Cardiac fibroblast (primary cell): Measurements from ENCODE around the gene NAT8.
"Not testable (repeated sequence)": the region's sequence is repeated elsewhere in the genome, so short reads cannot be mapped to it uniquely, and the experiment has no call there.

Experiments
- DNase-seq, 2 donors: peaks; one replicate each; pipeline versions ENCODE4 v3.0.0 to v3.0.0-alpha.2; 2010; ENCODE audit warnings: low read depth in 2 of 2
- H3K4me3 ChIP-seq, 2 donors: replicated peaks in 1 of 2; 1 replicate in 1 of 2; 2 replicates in 1 of 2; pipeline ENCODE4 v1.5.1; 2011; ENCODE audit warnings: low read depth in 2 of 2, low read length in 2 of 2, mild to moderate bottlenecking in 2 of 2, moderate library complexity in 1 of 2
- CTCF ChIP-seq: IDR thresholded peaks from one replicate; pipeline ENCODE4 v1.5.1; 2011; ENCODE audit warnings: low read depth, mild to moderate bottlenecking, low read length, inconsistent platforms

The NAT8 gene

GRCh38 chr2:73642338-73643018 is at the start of gene NAT8:
NAT8 (minus strand) TSS chr2:73642422; CDS start chr2:73641628, 794 bp downstream.
- H3K4me3 ChIP-seq, result no peak within 1 kb of the TSS
- DNase-seq, result no peak
- TF ChIP-seq CTCF, result no peak

- TF ChIP-seq CTCF, result peak; percentile 57
- DNase-seq, result peak; percentile 45 to 48
- H3K4me3 ChIP-seq, result not testable (repeated sequence)
These were observed 48.3 kb upstream of the NAT8 start for GRCh38 chr2:73690372-73691088.

DNA sequence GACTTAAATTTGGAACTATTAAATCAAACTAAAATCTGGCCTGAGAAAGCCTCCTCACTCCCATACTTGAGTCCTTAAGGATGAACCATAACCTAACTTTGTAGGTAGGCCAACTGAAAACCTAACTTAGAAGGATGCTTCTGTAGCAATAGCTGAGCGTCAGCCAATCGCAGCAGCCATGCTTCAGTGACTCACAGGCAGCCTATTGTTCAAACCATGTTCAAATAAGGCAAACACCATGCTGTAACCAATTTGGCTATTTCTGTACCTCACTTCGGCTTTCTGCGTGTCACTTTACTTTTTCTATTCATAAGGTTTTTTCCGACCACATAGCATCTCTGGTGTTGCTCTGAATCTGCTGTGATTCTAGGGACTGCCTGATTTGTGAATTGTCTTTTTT is 46.3 kb upstream of the NAT8 start:
- peak in 1 of 2 donors; percentile 16 for DNase-seq

DNA sequence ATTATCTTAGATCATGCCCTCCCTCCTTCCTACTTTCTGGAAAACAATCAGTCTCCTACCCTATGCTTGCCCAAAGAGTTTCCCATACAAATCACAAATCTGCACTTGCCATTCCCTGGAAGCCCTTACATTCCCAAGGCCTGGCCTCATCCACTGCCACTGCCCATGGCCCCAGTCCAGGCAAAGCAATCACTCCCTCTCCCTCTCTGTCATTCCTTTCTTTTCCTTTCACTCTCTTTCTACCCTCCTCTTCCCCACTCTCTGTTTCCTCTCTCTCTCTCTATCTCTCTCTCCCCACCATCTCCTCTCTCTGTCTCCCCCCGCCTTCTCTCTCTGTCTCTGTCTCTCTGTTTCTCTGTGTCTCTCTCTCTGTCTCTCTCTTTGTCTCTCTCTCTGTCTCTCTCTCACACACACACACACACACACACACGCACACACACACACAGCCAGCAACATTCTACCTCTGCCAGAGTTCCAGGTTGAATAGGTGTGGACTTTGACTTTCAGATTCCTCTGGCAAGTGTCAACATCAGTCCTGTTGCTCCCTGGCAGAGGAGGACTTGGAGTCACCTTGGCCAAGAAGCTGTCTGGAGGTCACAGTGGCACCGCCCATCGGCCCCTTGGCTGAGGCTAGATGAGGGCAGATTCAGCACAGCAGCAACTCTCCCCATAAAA is 43.7 kb upstream of the NAT8 start:
- no peak for TF ChIP-seq CTCF
- H3K4me3 ChIP-seq, result no peak overlapping the region
- DNase-seq, result no peak

More for the DNA sequence above, 46.3 kb upstream of the NAT8 start:
- not testable (repeated sequence) for H3K4me3 ChIP-seq

- DNase-seq, H3K4me3 ChIP-seq: not testable (repeated sequence)
- TF ChIP-seq CTCF, result peak; percentile 8
These were observed 42.7 kb upstream of the NAT8 start for GRCh38 chr2:73684905-73685304.

DNA sequence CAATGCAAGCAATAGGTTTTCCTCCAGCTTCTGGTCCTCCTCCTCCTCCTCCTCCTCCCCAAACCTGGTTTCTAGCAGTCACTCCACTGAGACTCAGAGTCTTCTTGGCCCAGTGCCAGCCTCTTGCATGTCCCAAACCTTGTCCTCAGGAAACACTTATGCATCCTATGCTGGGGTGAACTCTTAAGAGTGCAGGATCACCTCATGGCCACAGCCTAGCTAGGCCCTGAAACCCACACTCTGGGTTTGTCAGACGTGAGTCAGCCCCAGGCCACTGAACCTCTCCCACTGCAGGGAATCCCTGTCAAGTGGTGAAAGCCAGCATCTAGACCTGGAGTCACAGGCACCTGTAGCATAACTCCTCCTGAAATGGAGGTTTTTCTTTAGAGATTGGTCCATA is 42.1 kb upstream of the NAT8 start:
- not testable (repeated sequence) for H3K4me3 ChIP-seq

GRCh38 chr2:73679951-73680571 is 37.8 kb upstream of the NAT8 start:
- peak; percentile 46 to 52 for DNase-seq

More for the DNA sequence above, 42.1 kb upstream of the NAT8 start:
- not testable (repeated sequence) for DNase-seq

GRCh38 chr2:73679237-73679636 is 37.0 kb upstream of the NAT8 start:
- not testable (repeated sequence) for H3K4me3 ChIP-seq, DNase-seq

More at GRCh38 chr2:73679951-73680571, 37.8 kb upstream of the NAT8 start:
- H3K4me3 ChIP-seq, result not testable (repeated sequence)
- peak; percentile 50 for TF ChIP-seq CTCF

- not testable (repeated sequence) for DNase-seq, H3K4me3 ChIP-seq
These were observed 35.8 kb upstream of the NAT8 start for GRCh38 chr2:73678008-73678407.

DNA sequence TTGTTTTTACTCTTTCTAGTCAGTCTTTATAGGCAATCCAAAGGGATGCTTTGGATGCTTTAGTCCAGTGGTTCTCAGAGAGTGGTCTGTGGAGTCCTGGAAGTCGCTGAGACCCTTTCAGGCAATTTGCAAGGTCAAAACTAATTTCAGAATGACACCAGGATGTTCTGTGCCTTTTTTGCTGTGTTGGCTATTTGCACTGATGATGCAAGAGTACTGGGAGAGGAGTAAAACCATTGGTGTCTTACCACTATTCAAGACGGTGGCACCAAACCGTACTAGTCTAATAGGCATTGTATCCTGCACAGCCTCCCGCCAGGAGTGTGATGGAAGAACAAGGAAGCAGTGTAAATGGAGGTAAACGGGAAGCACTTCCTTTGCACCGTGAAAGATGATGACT is 34.0 kb upstream of the NAT8 start:
- not testable (repeated sequence) for DNase-seq

DNA sequence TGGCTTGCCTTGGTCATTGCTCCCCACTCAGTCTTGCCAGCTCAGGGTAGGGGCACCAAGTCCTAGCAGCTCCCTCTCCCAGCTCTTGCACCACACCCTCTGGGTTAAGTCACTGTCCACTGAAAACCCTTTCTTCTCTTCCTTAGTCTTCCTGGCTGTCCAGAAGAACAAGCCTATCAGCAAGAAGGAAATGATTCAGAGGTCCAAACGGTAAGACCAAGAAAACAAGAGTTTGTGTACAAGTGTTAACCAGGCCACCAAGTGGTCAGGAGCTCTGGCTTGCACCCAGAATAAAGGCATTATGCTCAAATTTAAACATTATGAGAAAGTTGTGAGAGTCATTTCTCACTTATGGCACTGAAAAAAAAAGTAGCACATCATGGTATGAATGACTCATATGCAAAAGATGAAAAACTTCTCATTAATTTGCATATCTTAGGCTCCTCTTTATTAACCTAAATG is 32.5 kb upstream of the NAT8 start:
- H3K4me3 ChIP-seq, result not testable (repeated sequence)
- peak; percentile 9 to 22 for DNase-seq

More for the DNA sequence above, 34.0 kb upstream of the NAT8 start:
- H3K4me3 ChIP-seq, result not testable (repeated sequence)
